ENCODE data around the gene SNX32.

DNA sequence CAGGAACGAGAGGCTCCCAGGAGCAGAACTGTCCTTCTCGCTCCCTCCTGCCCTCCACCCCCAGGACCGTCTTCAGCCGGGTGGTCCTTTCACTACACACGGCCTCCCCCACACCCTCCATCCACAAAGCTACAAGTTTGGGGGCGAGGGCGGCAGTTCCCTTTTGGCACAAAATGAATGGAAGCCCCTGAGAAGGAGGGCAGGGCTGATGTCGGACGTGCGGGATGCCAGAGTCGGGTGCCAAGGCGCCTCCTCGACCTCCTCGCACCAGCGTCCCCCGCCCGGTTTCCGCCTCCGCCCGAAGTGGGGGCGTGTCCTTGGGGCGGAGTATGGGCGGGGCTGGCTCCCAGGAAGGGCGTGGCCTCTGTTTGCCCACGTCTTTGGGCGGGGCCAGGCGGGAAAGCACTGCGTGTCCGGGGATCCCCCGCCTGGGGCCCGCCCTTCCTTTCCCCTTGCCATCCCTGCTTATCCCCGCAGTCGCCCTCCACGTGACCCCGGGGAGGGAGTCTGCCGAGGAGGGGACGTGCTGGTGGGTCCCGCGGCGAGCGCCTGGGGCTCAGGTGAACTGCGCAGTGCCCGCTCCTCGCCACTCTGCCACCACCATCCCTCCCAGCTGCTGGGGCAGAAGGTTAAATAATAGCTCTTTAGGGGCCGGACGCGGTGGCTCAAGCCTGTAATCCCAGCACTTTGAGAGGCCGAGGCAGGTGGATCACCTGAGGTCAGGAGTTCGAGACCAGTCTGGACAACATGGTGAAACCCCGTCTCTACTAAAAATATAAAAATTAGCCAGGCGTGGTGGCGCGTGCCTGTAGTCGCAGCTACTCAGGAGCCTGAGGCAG lies 39.8 kb downstream of the SNX32 start:
- TF ChIP-seq GATA2 (IDR thresholded peaks at IDR 0.05; ENCODE audit: low read depth, low read length) (no peak), GATA3 (IDR thresholded peaks at IDR 0.05; ENCODE audit: low read depth, low read length) (no peak)
